ENCODE results near the gene HECW1.

DNA sequence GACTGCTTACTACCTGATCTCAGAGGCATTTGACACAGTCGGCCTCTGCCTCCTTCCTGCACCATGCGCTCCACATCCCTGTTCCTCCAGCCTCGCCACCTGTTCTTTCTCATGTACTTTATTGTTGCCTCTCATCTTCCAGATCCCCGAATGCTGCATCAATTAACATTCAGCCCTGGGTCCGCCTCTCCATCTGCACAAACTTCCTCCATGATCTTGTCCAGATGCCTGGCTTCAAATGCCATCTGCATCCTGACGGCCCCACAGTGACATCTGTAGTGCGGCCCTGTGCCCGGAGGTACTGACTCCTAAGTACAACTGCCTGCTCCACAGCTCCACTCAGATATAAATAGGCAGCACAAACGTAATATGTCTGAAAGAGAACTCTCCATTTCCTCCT, 419.3 kb downstream of the HECW1 start:
- TF ChIP-seq, protein P1, sequence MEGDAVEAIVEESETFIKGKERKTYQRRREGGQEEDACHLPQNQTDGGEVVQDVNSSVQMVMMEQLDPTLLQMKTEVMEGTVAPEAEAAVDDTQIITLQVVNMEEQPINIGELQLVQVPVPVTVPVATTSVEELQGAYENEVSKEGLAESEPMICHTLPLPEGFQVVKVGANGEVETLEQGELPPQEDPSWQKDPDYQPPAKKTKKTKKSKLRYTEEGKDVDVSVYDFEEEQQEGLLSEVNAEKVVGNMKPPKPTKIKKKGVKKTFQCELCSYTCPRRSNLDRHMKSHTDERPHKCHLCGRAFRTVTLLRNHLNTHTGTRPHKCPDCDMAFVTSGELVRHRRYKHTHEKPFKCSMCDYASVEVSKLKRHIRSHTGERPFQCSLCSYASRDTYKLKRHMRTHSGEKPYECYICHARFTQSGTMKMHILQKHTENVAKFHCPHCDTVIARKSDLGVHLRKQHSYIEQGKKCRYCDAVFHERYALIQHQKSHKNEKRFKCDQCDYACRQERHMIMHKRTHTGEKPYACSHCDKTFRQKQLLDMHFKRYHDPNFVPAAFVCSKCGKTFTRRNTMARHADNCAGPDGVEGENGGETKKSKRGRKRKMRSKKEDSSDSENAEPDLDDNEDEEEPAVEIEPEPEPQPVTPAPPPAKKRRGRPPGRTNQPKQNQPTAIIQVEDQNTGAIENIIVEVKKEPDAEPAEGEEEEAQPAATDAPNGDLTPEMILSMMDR (IDR thresholded peaks at IDR 0.05) = no peak
- no peak for TF ChIP-seq EZH2 (IDR thresholded peaks at IDR 0.05; ENCODE audit: borderline replicate concordance, insufficient read depth, low read depth, low read length, poor library complexity, severe bottlenecking)

Measured in B cell (primary cell).